WTC11 (cell line): ENCODE measurements around the gene PNLIP.

ENCODE experiments used
- EMX1 ChIP-seq: fragments of 250-450 bp; sonication (Bioruptor Pico); IDR thresholded peaks from 2 replicates; pipeline ENCODE4 v1.8.0; 2021; ENCODE audit warnings: mild to moderate bottlenecking
- FOXP1 ChIP-seq: sonication (generic); formaldehyde crosslinking; IDR thresholded peaks from 2 replicates; pipeline ENCODE4 v1.8.0; 2022; ENCODE audit warnings: missing genetic modification reagents, mild to moderate bottlenecking, moderate library complexity, borderline replicate concordance
- GABPB1 ChIP-seq: sonication (generic); formaldehyde crosslinking; IDR thresholded peaks from 2 replicates; pipeline ENCODE4 v1.8.1; 2023; ENCODE audit warnings: mild to moderate bottlenecking, missing genetic modification reagents
- OVOL2 ChIP-seq: fragments of 250-450 bp; sonication (Bioruptor Pico); IDR thresholded peaks from 2 replicates; pipeline ENCODE4 v1.9.0; 2021; ENCODE audit warnings: mild to moderate bottlenecking, borderline replicate concordance
- RELA ChIP-seq: sonication (generic); formaldehyde crosslinking; IDR thresholded peaks from 2 replicates; pipeline ENCODE4 v1.8.1; 2022; ENCODE audit warnings: missing genetic modification reagents, mild to moderate bottlenecking, borderline replicate concordance
- SP1 ChIP-seq: sonication (generic); formaldehyde crosslinking; conservative IDR thresholded peaks from 2 replicates; pipeline ENCODE4 v1.8.1; 2022; ENCODE audit warnings: missing genetic modification reagents
- TF ChIP-seq, protein P1 (sequence below): fragments of 200-600 bp; IDR thresholded peaks from 2 replicates; pipeline ENCODE4 v1.8.0; 2022; ENCODE audit warnings: antibody characterized with exemption
- TF ChIP-seq, protein P2 (sequence below): sonication (generic); formaldehyde crosslinking; IDR thresholded peaks from 2 replicates; pipeline ENCODE4 v1.8.0; 2022; ENCODE audit warnings: mild to moderate bottlenecking, missing genetic modification reagents
- TF ChIP-seq, protein P3 (sequence below): sonication (generic); formaldehyde crosslinking; IDR thresholded peaks from 2 replicates; pipeline ENCODE4 v1.8.1; 2023; ENCODE audit warnings: mild to moderate bottlenecking, missing genetic modification reagents, moderate library complexity
- TF ChIP-seq, protein P4 (sequence below): sonication (generic); formaldehyde crosslinking; IDR thresholded peaks from 2 replicates; pipeline ENCODE4 v1.8.1; 2023; ENCODE audit warnings: mild to moderate bottlenecking, missing genetic modification reagents
- TF ChIP-seq, protein P5 (sequence below): sonication (generic); formaldehyde crosslinking; IDR thresholded peaks from 2 replicates; pipeline ENCODE4 v1.8.1; 2022; ENCODE audit warnings: mild to moderate bottlenecking, moderate library complexity, missing genetic modification reagents

DNA sequence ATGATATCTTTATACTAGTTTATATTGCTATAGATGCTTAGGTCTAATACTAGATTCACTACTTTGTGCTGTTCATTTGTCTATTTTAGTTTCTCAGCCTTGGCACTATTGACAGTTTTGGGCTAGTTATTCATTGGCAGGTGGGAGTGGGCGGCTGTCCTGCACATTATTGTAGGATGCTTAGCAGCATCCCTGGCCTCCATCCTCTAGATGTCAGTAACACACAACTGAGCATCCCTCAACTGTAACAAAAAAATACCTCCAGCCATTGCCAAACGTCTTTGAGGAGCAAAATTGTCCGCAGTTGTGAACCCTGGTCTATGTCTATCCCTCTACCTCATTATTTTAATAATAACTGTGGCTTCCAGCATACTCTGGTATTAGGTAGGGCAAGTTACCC, 34.4 kb upstream of the PNLIP start:
- TF ChIP-seq, protein P1, sequence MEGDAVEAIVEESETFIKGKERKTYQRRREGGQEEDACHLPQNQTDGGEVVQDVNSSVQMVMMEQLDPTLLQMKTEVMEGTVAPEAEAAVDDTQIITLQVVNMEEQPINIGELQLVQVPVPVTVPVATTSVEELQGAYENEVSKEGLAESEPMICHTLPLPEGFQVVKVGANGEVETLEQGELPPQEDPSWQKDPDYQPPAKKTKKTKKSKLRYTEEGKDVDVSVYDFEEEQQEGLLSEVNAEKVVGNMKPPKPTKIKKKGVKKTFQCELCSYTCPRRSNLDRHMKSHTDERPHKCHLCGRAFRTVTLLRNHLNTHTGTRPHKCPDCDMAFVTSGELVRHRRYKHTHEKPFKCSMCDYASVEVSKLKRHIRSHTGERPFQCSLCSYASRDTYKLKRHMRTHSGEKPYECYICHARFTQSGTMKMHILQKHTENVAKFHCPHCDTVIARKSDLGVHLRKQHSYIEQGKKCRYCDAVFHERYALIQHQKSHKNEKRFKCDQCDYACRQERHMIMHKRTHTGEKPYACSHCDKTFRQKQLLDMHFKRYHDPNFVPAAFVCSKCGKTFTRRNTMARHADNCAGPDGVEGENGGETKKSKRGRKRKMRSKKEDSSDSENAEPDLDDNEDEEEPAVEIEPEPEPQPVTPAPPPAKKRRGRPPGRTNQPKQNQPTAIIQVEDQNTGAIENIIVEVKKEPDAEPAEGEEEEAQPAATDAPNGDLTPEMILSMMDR, result no peak
- TF ChIP-seq OVOL2 (CRISPR knock-in tag), result no peak
- no peak for TF ChIP-seq GABPB1 (CRISPR knock-in tag)
- TF ChIP-seq, protein P2, sequence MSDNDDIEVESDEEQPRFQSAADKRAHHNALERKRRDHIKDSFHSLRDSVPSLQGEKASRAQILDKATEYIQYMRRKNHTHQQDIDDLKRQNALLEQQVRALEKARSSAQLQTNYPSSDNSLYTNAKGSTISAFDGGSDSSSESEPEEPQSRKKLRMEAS (CRISPR knock-in tag), result no peak
- no peak for TF ChIP-seq EMX1 (CRISPR knock-in tag)
- TF ChIP-seq, protein P3, sequence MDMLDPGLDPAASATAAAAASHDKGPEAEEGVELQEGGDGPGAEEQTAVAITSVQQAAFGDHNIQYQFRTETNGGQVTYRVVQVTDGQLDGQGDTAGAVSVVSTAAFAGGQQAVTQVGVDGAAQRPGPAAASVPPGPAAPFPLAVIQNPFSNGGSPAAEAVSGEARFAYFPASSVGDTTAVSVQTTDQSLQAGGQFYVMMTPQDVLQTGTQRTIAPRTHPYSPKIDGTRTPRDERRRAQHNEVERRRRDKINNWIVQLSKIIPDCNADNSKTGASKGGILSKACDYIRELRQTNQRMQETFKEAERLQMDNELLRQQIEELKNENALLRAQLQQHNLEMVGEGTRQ (CRISPR knock-in tag), result no peak
- no peak for TF ChIP-seq RELA (CRISPR knock-in tag)
- TF ChIP-seq SP1 (CRISPR knock-in tag), result no peak
- TF ChIP-seq FOXP1 (CRISPR knock-in tag), result no peak
- TF ChIP-seq, protein P4, sequence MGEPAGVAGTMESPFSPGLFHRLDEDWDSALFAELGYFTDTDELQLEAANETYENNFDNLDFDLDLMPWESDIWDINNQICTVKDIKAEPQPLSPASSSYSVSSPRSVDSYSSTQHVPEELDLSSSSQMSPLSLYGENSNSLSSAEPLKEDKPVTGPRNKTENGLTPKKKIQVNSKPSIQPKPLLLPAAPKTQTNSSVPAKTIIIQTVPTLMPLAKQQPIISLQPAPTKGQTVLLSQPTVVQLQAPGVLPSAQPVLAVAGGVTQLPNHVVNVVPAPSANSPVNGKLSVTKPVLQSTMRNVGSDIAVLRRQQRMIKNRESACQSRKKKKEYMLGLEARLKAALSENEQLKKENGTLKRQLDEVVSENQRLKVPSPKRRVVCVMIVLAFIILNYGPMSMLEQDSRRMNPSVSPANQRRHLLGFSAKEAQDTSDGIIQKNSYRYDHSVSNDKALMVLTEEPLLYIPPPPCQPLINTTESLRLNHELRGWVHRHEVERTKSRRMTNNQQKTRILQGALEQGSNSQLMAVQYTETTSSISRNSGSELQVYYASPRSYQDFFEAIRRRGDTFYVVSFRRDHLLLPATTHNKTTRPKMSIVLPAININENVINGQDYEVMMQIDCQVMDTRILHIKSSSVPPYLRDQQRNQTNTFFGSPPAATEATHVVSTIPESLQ (CRISPR knock-in tag), result no peak
- TF ChIP-seq, protein P5, sequence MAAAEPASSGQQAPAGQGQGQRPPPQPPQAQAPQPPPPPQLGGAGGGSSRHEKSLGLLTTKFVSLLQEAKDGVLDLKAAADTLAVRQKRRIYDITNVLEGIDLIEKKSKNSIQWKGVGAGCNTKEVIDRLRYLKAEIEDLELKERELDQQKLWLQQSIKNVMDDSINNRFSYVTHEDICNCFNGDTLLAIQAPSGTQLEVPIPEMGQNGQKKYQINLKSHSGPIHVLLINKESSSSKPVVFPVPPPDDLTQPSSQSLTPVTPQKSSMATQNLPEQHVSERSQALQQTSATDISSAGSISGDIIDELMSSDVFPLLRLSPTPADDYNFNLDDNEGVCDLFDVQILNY (CRISPR knock-in tag), result no peak
